ENCODE results near the gene PDZD11. TPM values are rescaled to one million over a fixed set of nuclear protein-coding genes. Genes with fewer than 3 reads are reported as not detected.
"Not testable (repeated sequence)": the region's sequence is repeated elsewhere in the genome, so short reads cannot be mapped to it uniquely, and the experiment has no call there.

The PDZD11 gene
- total RNA-seq, 1 experiment from 2014 or later: 102 TPM

- CTCF ChIA-PET: no interaction called here
- no peak overlapping the region for H3K4me3 ChIP-seq (ENCODE audit: low read depth in 2 of 2, low read length in 2 of 2)
Measured at GRCh38 chrX:70331161-70331560, 41.4 kb upstream of the PDZD11 start.

GRCh38 chrX:70324326-70324725 lies 34.6 kb upstream of the PDZD11 start:
- H3K36me3 ChIP-seq (ENCODE audit: control insufficient read depth, insufficient read depth, low read length): no peaks in the 10 kb centered on the region; the same call in 1 of the 2 replicates
- in situ Hi-C loops (cut with HindIII; ENCODE audit: low pct_unique_long_range_greater_than_20kb, low sequenced_read_pairs): no loop called here
- intact Hi-C loops (cut with micrococcal nuclease; ENCODE audit: unreplicated experiment): no loop called here
- ChIA-PET POLR2A (no interaction called here), CTCF (no interaction called here)
- no peaks in the 10 kb centered on the region for H3K4me1 ChIP-seq (ENCODE audit: control insufficient read depth, insufficient read depth, low read length)
- DNase-seq (ENCODE audit: low read depth, low spot score): no peak
- H3K9me3 ChIP-seq (ENCODE audit: control insufficient read depth, insufficient read depth, low read depth, low read length): no peaks in the 10 kb centered on the region
- no peak for ATAC-seq
- no peak overlapping the region; the same call in 1 of the 2 replicates for H3K27ac ChIP-seq (ENCODE audit: low read length)
- no TSS peak for BruUV-seq (replicated peaks)
- H3K27me3 ChIP-seq (ENCODE audit: control insufficient read depth, insufficient read depth, low read length): no peaks in the 10 kb centered on the region
- TF ChIP-seq SIN3A (IDR thresholded peaks at IDR 0.05; ENCODE audit: borderline replicate concordance, insufficient read depth, low read depth, low read length) (no peak), POLR2AphosphoS5 (IDR thresholded peaks at IDR 0.05; ENCODE audit: low read depth, low read length) (no peak), CTCF (IDR thresholded peaks at IDR 0.05) (no peak), TCF7L2 (IDR thresholded peaks at IDR 0.05; ENCODE audit: low read depth, low read length) (no peak)
- TF ChIP-seq, protein P1, sequence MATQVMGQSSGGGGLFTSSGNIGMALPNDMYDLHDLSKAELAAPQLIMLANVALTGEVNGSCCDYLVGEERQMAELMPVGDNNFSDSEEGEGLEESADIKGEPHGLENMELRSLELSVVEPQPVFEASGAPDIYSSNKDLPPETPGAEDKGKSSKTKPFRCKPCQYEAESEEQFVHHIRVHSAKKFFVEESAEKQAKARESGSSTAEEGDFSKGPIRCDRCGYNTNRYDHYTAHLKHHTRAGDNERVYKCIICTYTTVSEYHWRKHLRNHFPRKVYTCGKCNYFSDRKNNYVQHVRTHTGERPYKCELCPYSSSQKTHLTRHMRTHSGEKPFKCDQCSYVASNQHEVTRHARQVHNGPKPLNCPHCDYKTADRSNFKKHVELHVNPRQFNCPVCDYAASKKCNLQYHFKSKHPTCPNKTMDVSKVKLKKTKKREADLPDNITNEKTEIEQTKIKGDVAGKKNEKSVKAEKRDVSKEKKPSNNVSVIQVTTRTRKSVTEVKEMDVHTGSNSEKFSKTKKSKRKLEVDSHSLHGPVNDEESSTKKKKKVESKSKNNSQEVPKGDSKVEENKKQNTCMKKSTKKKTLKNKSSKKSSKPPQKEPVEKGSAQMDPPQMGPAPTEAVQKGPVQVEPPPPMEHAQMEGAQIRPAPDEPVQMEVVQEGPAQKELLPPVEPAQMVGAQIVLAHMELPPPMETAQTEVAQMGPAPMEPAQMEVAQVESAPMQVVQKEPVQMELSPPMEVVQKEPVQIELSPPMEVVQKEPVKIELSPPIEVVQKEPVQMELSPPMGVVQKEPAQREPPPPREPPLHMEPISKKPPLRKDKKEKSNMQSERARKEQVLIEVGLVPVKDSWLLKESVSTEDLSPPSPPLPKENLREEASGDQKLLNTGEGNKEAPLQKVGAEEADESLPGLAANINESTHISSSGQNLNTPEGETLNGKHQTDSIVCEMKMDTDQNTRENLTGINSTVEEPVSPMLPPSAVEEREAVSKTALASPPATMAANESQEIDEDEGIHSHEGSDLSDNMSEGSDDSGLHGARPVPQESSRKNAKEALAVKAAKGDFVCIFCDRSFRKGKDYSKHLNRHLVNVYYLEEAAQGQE (IDR thresholded peaks at IDR 0.05; ENCODE audit: insufficient read depth in 1 of 2, low read depth in 2 of 2, low read length in 1 of 2): no peak
- H3K4me3 ChIP-seq (ENCODE audit: low read depth in 2 of 2, low read length in 2 of 2): no peak overlapping the region

More at GRCh38 chrX:70331161-70331560, 41.4 kb upstream of the PDZD11 start:
- Histone ChIP-seq H3K9me3 (ENCODE audit: control insufficient read depth, insufficient read depth, low read depth, low read length) (no peaks in the 10 kb centered on the region), H3K27me3 (ENCODE audit: control insufficient read depth, insufficient read depth, low read length) (no peaks in the 10 kb centered on the region), H3K4me1 (ENCODE audit: control insufficient read depth, insufficient read depth, low read length) (no peaks in the 10 kb centered on the region), H3K36me3 (ENCODE audit: control insufficient read depth, insufficient read depth, low read length) (peaks cover 12% of the 10 kb centered on the region; the same call in 1 of the 2 replicates), H3K27ac (ENCODE audit: low read length) (no peak overlapping the region)
- intact Hi-C loops (cut with micrococcal nuclease; ENCODE audit: unreplicated experiment) (no loop called here), in situ Hi-C loops (cut with HindIII; ENCODE audit: low pct_unique_long_range_greater_than_20kb, low sequenced_read_pairs) (no loop called here)
- TF ChIP-seq, protein P1 (IDR thresholded peaks at IDR 0.05; ENCODE audit: insufficient read depth in 1 of 2, low read depth in 2 of 2, low read length in 1 of 2): no peak
- TF ChIP-seq SIN3A (IDR thresholded peaks at IDR 0.05; ENCODE audit: borderline replicate concordance, insufficient read depth, low read depth, low read length) (no peak), POLR2AphosphoS5 (IDR thresholded peaks at IDR 0.05; ENCODE audit: low read depth, low read length) (no peak), TCF7L2 (IDR thresholded peaks at IDR 0.05; ENCODE audit: low read depth, low read length) (no peak), CTCF (IDR thresholded peaks at IDR 0.05) (no peak)
- POLR2A ChIA-PET: no interaction called here
- DNase-seq (ENCODE audit: low read depth, low spot score): no peak
- BruUV-seq (replicated peaks): no TSS peak
- ATAC-seq: no peak

DNA sequence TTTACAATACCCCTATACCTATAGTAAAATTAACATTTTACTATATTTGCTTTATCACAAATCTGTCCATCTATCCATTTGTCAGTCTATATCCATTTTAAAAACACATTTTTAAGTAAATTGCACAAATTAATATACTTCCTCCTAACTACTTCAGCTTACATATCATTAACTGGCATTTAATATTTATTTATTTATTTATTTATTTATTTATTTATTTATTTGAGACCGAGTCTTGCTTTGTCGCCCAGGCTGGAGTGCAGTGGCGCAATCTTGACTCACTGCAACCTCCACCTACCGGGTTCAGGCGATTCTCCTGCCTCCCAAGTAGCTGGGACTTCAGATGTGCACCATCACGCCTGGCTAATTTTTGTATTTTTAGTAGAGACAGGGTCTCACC lies 33.9 kb upstream of the PDZD11 start:
- CTCF ChIA-PET; BruUV-seq (replicated peaks); H3K36me3 ChIP-seq (ENCODE audit: control insufficient read depth, insufficient read depth, low read length); DNase-seq (ENCODE audit: low read depth, low spot score); H3K27me3 ChIP-seq (ENCODE audit: control insufficient read depth, insufficient read depth, low read length); H3K9me3 ChIP-seq (ENCODE audit: control insufficient read depth, insufficient read depth, low read depth, low read length); in situ Hi-C loops (cut with HindIII; ENCODE audit: low pct_unique_long_range_greater_than_20kb, low sequenced_read_pairs); H3K4me1 ChIP-seq (ENCODE audit: control insufficient read depth, insufficient read depth, low read length); H3K27ac ChIP-seq (ENCODE audit: low read length); POLR2A ChIA-PET; H3K4me3 ChIP-seq (ENCODE audit: low read depth in 2 of 2, low read length in 2 of 2); ATAC-seq; intact Hi-C loops (cut with micrococcal nuclease; ENCODE audit: unreplicated experiment): not testable (repeated sequence)

Data from Panc1 (cell line).